Hepatocyte (in vitro differentiated cells): Measurements from ENCODE around the gene MDM2.

Source experiments
- EZH2 ChIP-seq: fragments of 200-600 bp; sonication (generic); IDR thresholded peaks from 2 replicates; pipeline ENCODE4 v1.6.1; 2016; ENCODE audit warnings: antibody characterized with exemption, mild to moderate bottlenecking, borderline replicate concordance
- TF ChIP-seq, protein P1 (sequence below): fragments of 200-600 bp; sonication (generic); IDR thresholded peaks from 2 replicates; pipeline ENCODE4 v1.5.1; 2016; ENCODE audit warnings: antibody characterized with exemption, mild to moderate bottlenecking; ENCODE audit not compliant: poor library complexity

DNA sequence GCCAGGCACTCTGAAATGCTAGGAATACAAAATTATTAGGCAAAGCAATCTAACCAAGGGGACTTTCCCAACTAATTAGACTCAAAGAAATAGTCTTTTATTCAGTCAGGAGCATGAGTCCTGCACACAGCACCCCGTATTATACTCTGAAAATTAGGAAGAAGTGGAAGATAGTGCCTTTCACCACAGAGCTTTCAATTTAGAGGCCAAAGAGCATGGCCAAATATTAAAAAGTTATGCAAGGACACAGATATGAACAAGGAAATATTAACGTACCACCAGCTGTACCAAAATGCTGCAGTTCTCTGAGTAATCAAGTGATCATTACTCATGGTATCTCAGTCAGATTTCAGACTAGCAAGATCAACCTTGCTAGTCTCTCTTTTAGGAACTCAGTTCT, 22.6 kb upstream of the MDM2 start:
- TF ChIP-seq, protein P1, sequence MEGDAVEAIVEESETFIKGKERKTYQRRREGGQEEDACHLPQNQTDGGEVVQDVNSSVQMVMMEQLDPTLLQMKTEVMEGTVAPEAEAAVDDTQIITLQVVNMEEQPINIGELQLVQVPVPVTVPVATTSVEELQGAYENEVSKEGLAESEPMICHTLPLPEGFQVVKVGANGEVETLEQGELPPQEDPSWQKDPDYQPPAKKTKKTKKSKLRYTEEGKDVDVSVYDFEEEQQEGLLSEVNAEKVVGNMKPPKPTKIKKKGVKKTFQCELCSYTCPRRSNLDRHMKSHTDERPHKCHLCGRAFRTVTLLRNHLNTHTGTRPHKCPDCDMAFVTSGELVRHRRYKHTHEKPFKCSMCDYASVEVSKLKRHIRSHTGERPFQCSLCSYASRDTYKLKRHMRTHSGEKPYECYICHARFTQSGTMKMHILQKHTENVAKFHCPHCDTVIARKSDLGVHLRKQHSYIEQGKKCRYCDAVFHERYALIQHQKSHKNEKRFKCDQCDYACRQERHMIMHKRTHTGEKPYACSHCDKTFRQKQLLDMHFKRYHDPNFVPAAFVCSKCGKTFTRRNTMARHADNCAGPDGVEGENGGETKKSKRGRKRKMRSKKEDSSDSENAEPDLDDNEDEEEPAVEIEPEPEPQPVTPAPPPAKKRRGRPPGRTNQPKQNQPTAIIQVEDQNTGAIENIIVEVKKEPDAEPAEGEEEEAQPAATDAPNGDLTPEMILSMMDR, result no peak
- TF ChIP-seq EZH2, result no peak
